Transverse colon (tissue), 4 donors: ENCODE measurements around the gene DOCK1.

Experiments used
- POLR2A ChIP-seq: fragments of 450-650 bp; IDR thresholded peaks from one replicate; pipeline ENCODE4 v1.6.1; 2016; ENCODE audit warnings: antibody characterized with exemption, mild to moderate bottlenecking, moderate library complexity
- POLR2AphosphoS5 ChIP-seq, 3 donors: sonication (generic); formaldehyde crosslinking; IDR thresholded peaks; one replicate each; pipeline ENCODE4 v1.6.1; 2016; ENCODE audit warnings: antibody characterized with exemption in 3 of 3
- TF ChIP-seq, protein P1 (sequence below), 5 experiments: fragments of 200-600 bp in 3 of 5; fragments of 450-650 bp in 2 of 5; sonication (generic) in 3 of 5; IDR thresholded peaks; 1 replicate in 2 of 5; 2 replicates in 3 of 5; pipeline ENCODE4 v1.5.1; 2016 to 2017; ENCODE audit warnings: antibody characterized with exemption in 5 of 5, inconsistent platforms in 3 of 5, mild to moderate bottlenecking in 2 of 5, moderate library complexity in 1 of 5

DNA sequence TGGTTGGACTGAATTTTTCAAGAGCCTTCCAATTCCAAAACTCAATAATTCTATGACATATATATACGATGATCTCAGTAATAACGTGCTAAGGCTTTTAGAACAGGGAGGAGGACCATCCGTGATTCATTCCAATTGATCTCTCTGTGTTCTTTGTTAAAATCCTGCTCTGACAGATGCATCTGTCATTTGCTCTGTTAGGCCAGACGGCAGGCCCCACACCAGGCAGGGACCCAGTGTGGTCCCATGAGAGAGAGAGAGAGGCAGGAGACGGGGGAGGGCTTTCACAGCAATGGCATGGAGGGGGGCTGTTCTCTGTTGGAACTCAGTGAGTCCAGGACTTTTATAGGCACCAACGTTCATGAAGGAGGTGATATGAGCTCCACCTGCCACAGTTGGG, 451.1 kb downstream of the DOCK1 start:
- TF ChIP-seq, protein P1, sequence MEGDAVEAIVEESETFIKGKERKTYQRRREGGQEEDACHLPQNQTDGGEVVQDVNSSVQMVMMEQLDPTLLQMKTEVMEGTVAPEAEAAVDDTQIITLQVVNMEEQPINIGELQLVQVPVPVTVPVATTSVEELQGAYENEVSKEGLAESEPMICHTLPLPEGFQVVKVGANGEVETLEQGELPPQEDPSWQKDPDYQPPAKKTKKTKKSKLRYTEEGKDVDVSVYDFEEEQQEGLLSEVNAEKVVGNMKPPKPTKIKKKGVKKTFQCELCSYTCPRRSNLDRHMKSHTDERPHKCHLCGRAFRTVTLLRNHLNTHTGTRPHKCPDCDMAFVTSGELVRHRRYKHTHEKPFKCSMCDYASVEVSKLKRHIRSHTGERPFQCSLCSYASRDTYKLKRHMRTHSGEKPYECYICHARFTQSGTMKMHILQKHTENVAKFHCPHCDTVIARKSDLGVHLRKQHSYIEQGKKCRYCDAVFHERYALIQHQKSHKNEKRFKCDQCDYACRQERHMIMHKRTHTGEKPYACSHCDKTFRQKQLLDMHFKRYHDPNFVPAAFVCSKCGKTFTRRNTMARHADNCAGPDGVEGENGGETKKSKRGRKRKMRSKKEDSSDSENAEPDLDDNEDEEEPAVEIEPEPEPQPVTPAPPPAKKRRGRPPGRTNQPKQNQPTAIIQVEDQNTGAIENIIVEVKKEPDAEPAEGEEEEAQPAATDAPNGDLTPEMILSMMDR (IDR thresholded peaks at IDR 0.05): no peak
- TF ChIP-seq POLR2A (no peak), POLR2AphosphoS5 (IDR thresholded peaks at IDR 0.05) (no peak)
